Mucosa of descending colon (tissue), 3 donors: Measurements from ENCODE around the gene TMEM109. TPM values are rescaled to one million over a fixed set of nuclear protein-coding genes. Genes with fewer than 3 reads are reported as not detected.

Experiments
- ATAC-seq: fragments of 200-7000 bp; cut with Tn5 transposase; one replicate; pipeline ENCODE4 v1.9.1; 2020; ENCODE audit warnings: mild to moderate bottlenecking, moderate library complexity
- DNase-seq, 3 donors: peaks; one replicate each; pipeline ENCODE4 v3.0.0-alpha.2; 2020
- H3K36me3 ChIP-seq: fragments of 200-600 bp; one replicate; pipeline ENCODE4 v1.8.0; 2021; ENCODE audit warnings: low read depth, mild to moderate bottlenecking
- H3K4me1 ChIP-seq: fragments of 200-600 bp; one replicate; pipeline ENCODE4 v1.8.0; 2021; ENCODE audit warnings: low read depth, mild to moderate bottlenecking
- H3K4me3 ChIP-seq: fragments of 200-600 bp; one replicate; pipeline ENCODE4 v1.8.0; 2021; ENCODE audit warnings: mild to moderate bottlenecking
- H3K9me3 ChIP-seq: fragments of 200-600 bp; one replicate; pipeline ENCODE4 v1.8.0; 2021; ENCODE audit warnings: mild to moderate bottlenecking
- intact Hi-C, 2 donors: fragments of 100-400 bp; cut with DNase I in 1 of 2; cut with micrococcal nuclease in 1 of 2; formaldehyde crosslinking; loops; one replicate each; pipeline versions ENCODE4 v1.11.0 to v1.11.1; 2022; cut with DNase I, micrococcal nuclease
- total RNA-seq, 3 donors: library from RNA; stranded (reverse); fragmentation: NEBNext Ultra II Directional in 2 of 3; extraction: Animal tissue kit (Norgen Biotek cat#: 25700) in 2 of 3; gene quantifications; one replicate each; pipeline versions ENCODE4 v1.2.1 to v1.2.4, GENCODE V29; 2021 to 2023
- TF ChIP-seq, protein P1 (sequence below): fragments of 200-600 bp; IDR thresholded peaks from one replicate; pipeline ENCODE4 v1.8.0; 2022; ENCODE audit warnings: antibody characterized with exemption, mild to moderate bottlenecking
- donor health status: DM: no; HTN: no; CAD: no; lungs with moderate emphysema.
- donor health status: DM: no; HTN: no; CAD: no.
- donor health status: DM: no; HTN: yes; CAD: no.

The TMEM109 gene
- total RNA-seq, 3 donors from 2014 or later = 35.8 to 95.2 (median 46.6) TPM

DNA sequence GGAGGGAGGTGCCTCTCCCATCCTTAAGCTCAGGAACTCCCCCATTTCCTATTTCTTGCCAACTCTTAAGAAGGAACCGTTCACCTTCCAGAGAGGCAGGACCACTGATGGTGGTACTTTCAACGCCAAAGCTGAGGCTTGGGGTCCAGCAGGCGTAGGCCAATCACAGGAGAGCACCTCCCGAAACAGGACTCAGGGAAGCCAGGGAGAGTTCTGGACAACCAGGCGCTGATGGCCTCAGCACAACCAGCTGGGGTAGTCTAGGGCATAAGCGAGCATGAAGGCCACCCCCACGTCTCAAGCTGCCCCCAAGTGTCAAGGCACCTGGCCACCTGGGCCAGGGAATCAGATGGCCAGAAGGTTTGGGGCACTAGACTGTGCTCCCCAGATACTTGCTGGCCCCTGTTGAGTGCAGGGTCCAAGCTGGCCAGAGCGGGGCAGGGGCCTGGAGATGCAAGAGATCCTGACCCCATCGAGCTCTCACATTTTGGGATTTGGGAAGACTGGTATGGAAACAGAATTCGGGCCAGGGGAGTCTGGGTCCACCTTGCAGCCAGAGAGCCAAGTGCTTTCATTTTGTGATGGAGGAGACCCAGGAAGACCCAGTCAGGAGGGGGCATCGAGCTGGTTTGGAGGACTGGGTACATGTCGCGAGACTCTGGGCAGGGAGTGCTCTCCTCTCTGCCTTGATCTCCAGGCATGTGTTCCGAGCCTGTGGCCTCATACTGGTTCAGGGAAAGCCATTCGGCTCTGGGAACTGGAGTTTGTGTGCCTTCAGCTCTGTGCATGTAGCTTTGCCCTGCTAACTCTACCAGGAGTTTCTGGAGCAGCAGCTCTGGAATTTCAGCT, 58.4 kb downstream of the TMEM109 start:
- no peaks in the 10 kb centered on the region for H3K4me1 ChIP-seq
- no peaks in the 10 kb centered on the region for H3K9me3 ChIP-seq
- no peak overlapping the region for H3K4me3 ChIP-seq
- DNase-seq = peak in 1 of 3 donors; percentile 37
- TF ChIP-seq, protein P1, sequence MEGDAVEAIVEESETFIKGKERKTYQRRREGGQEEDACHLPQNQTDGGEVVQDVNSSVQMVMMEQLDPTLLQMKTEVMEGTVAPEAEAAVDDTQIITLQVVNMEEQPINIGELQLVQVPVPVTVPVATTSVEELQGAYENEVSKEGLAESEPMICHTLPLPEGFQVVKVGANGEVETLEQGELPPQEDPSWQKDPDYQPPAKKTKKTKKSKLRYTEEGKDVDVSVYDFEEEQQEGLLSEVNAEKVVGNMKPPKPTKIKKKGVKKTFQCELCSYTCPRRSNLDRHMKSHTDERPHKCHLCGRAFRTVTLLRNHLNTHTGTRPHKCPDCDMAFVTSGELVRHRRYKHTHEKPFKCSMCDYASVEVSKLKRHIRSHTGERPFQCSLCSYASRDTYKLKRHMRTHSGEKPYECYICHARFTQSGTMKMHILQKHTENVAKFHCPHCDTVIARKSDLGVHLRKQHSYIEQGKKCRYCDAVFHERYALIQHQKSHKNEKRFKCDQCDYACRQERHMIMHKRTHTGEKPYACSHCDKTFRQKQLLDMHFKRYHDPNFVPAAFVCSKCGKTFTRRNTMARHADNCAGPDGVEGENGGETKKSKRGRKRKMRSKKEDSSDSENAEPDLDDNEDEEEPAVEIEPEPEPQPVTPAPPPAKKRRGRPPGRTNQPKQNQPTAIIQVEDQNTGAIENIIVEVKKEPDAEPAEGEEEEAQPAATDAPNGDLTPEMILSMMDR = no peak
- no peaks in the 10 kb centered on the region for H3K36me3 ChIP-seq
- peak; percentile 29 for ATAC-seq
- intact Hi-C loops = no loop called here

Other genes starting within 250 kb of the TMEM109 start
- 10 to 100 TPM; 11.5 to 36.2 (median 18.4) TPM for gene MS4A8, start 214.5 kb upstream of the TMEM109 start, total RNA-seq
- gene MS4A18, start 189.4 kb upstream of the TMEM109 start, total RNA-seq = not detected
- under 1 TPM in 1 of 3 donors, not detected in 2; 0.38 TPM for gene MS4A15, start 157.3 kb upstream of the TMEM109 start, total RNA-seq
- gene MS4A10, start 128.8 kb upstream of the TMEM109 start, total RNA-seq = 1 to 10 TPM in 1 of 3 donors, not detected in 2; 1.2 TPM
- gene CCDC86, start 72.0 kb upstream of the TMEM109 start, total RNA-seq = 10 to 100 TPM in 2 of 3 donors, 1 to 10 TPM in 1; 8.8 to 14.9 (median 14.7) TPM
- 1 to 10 TPM; 1.8 to 3.4 (median 2.6) TPM for gene PTGDR2, start 58.2 kb upstream of the TMEM109 start, total RNA-seq
- under 1 TPM in 2 of 3 donors, not detected in 1; 0.23 to 0.41 TPM for gene ZP1, start 46.6 kb upstream of the TMEM109 start, total RNA-seq
- 10 to 100 TPM; 61.1 to 74.1 (median 64.6) TPM for gene PRPF19, start 7.6 kb upstream of the TMEM109 start, total RNA-seq
- gene TMEM132A, start 10.3 kb downstream of the TMEM109 start, total RNA-seq = 10 to 100 TPM in 1 of 3 donors, 1 to 10 TPM in 2; 3.9 to 11.8 (median 8.5) TPM
- gene SLC15A3, start 38.0 kb downstream of the TMEM109 start, total RNA-seq = 10 to 100 TPM in 2 of 3 donors, 1 to 10 TPM in 1; 6.2 to 36.8 (median 18.4) TPM
- 1 to 10 TPM; 2.3 to 4.3 (median 2.8) TPM for gene CD6, start 57.5 kb downstream of the TMEM109 start, total RNA-seq
- gene CD5, start 188.3 kb downstream of the TMEM109 start, total RNA-seq = 1 to 10 TPM; 1.2 to 3.4 (median 1.5) TPM
- gene VPS37C, start 247.3 kb downstream of the TMEM109 start, total RNA-seq = 10 to 100 TPM; 28.5 to 30.8 (median 28.5) TPM